HepG2 (cell line): ENCODE measurements around the gene EDN3. TPM values are rescaled to one million over a fixed set of nuclear protein-coding genes. Genes with fewer than 3 reads are reported as not detected.

ENCODE experiments used
- ATAC-seq: fragments of 200-7000 bp; cut with Tn5 transposase; 3 replicates; pipeline ENCODE4 v1.9.1; 2020; ENCODE audit warnings: mild to moderate bottlenecking, moderate library complexity
- BruUV-seq: library from RNA; stranded (reverse); fragments of 400-500 nt; replicated peaks from 2 replicates; lab custom pipeline; 2021; lab: Mats Ljungman, UMichigan
- CTCF ChIA-PET: fragments of 300-600 bp; formaldehyde crosslinking; extraction: SDS; loops from one replicate; lab custom pipeline; 2021; ENCODE audit warnings: low total read pairs, inconsistent platforms, low intra/inter-chr PET ratio; lab: Yijun Ruan, JAX
- POLR2A ChIA-PET: fragments of 350-600 bp; sonication (Branson Sonifier 250); formaldehyde crosslinking; loops from one replicate; lab custom pipeline; 2020; ENCODE audit warnings: antibody characterized with exemption, inconsistent platforms; lab: Yijun Ruan, JAX
- DNase-seq: peaks from one replicate; pipeline ENCODE4 v3.0.0-alpha.2; 2015; ENCODE audit warnings: low spot score
- FAIRE-seq: peaks from 3 replicates; lab custom pipeline; 2011; peaks lifted over from hg19 to GRCh38; lab: Jason Lieb, UNC
- H2AFZ ChIP-seq: one replicate; pipeline ENCODE4 v1.6.1; 2011; ENCODE audit warnings: low read length, inconsistent platforms
- H3K27ac ChIP-seq: fragments of 300-600 bp; 3 replicates; pipeline ENCODE4 v1.8.0; 2011; ENCODE audit warnings: mixed run types, mild to moderate bottlenecking, mixed read lengths, low read length, inconsistent platforms; ENCODE audit not compliant: insufficient read depth; ENCODE audit errors: extremely low read length
- H3K27me3 ChIP-seq, 2 experiments: fragments of 200-600 bp in 1 of 2; 2 replicates in 1 of 2; 3 replicates in 1 of 2; pipeline versions ENCODE4 v1.6.0 to v1.8.0; 2011; ENCODE audit warnings: low read length in 2 of 2, mild to moderate bottlenecking in 2 of 2, moderate library complexity in 2 of 2, inconsistent platforms in 1 of 2; ENCODE audit not compliant: insufficient read depth in 2 of 2, control insufficient read depth in 1 of 2
- H3K36me3 ChIP-seq, 2 experiments: fragments of 200-600 bp in 1 of 2; replicated peaks in 1 of 2; 2 replicates in 1 of 2; 3 replicates in 1 of 2; pipeline versions ENCODE4 v1.5.1 to v1.8.0; 2011; ENCODE audit warnings: low read length in 2 of 2, inconsistent platforms in 1 of 2; ENCODE audit not compliant: insufficient read depth in 2 of 2, control insufficient read depth in 1 of 2
- H3K4me1 ChIP-seq: 2 replicates; pipeline ENCODE4 v1.5.1; 2012; ENCODE audit warnings: low read length, inconsistent platforms; ENCODE audit not compliant: insufficient read depth
- H3K4me2 ChIP-seq: 2 replicates; pipeline ENCODE4 v1.6.0; 2011; ENCODE audit warnings: low read depth, low read length, inconsistent platforms
- H3K4me3 ChIP-seq, 3 experiments: fragments of 200-600 bp in 1 of 3; sonication (generic), shearing (Covaris generic) in 1 of 3; replicated peaks in 1 of 3; 2 replicates each; pipeline ENCODE4 v1.5.1; 2011 to 2016; ENCODE audit warnings: low read length in 3 of 3, inconsistent platforms in 2 of 3, low read depth in 2 of 3, mild to moderate bottlenecking in 2 of 3, control low read depth in 1 of 3, mixed read lengths in 1 of 3; ENCODE audit not compliant: insufficient read depth in 1 of 3
- H3K79me2 ChIP-seq: one replicate; pipeline ENCODE4 v1.6.1; 2011; ENCODE audit warnings: low read length, inconsistent platforms; ENCODE audit not compliant: insufficient read depth
- H3K9ac ChIP-seq: 2 replicates; pipeline ENCODE4 v1.6.0; 2011; ENCODE audit warnings: mild to moderate bottlenecking, low read depth, low read length, inconsistent platforms; ENCODE audit not compliant: insufficient read depth
- H3K9me3 ChIP-seq: 2 replicates; pipeline ENCODE4 v1.5.1; 2012; ENCODE audit warnings: mild to moderate bottlenecking, low read length
- H4K20me1 ChIP-seq: 2 replicates; pipeline ENCODE4 v1.6.0; 2011; ENCODE audit warnings: inconsistent platforms, mild to moderate bottlenecking, low read length, moderate library complexity; ENCODE audit not compliant: insufficient read depth
- GABPA ChIP-seq, 2 experiments: IDR thresholded peaks; 2 replicates each; pipeline ENCODE4 v1.6.1; 2011 to 2016; ENCODE audit warnings: low read depth in 2 of 2, low read length in 1 of 2, missing biosample characterization in 1 of 2, missing genetic modification characterization in 1 of 2
- HMG20A ChIP-seq: IDR thresholded peaks from 2 replicates; pipeline ENCODE4 v1.6.1; 2016; ENCODE audit warnings: borderline replicate concordance
- KDM3A ChIP-seq: IDR thresholded peaks from 2 replicates; pipeline ENCODE4 v1.6.1; 2018; ENCODE audit warnings: low read depth, missing compliant biosample characterization
- KLF9 ChIP-seq: IDR thresholded peaks from 2 replicates; pipeline ENCODE4 v1.6.1; 2016; ENCODE audit warnings: low read depth
- MIER3 ChIP-seq: IDR thresholded peaks from 2 replicates; pipeline ENCODE4 v1.6.1; 2016; ENCODE audit warnings: missing compliant biosample characterization, borderline replicate concordance
- MTF1 ChIP-seq: sonication (generic); formaldehyde crosslinking; IDR thresholded peaks from 2 replicates; pipeline ENCODE4 v1.5.0; 2020; ENCODE audit warnings: missing genetic modification reagents
- SIX1 ChIP-seq: sonication (generic); formaldehyde crosslinking; IDR thresholded peaks from 2 replicates; pipeline ENCODE4 v1.4.0; 2020; ENCODE audit warnings: missing genetic modification reagents, borderline replicate concordance
- ZFP82 ChIP-seq: sonication (generic); formaldehyde crosslinking; IDR thresholded peaks from 2 replicates; pipeline ENCODE4 v1.5.1; 2020; ENCODE audit warnings: mild to moderate bottlenecking, missing genetic modification reagents, borderline replicate concordance
- ZNF431 ChIP-seq: sonication (generic); formaldehyde crosslinking; IDR thresholded peaks from 2 replicates; pipeline ENCODE4 v1.9.0; 2022; ENCODE audit warnings: missing genetic modification reagents, low read depth, mild to moderate bottlenecking, borderline replicate concordance
- ZNF441 ChIP-seq: sonication (generic); formaldehyde crosslinking; IDR thresholded peaks from 2 replicates; pipeline ENCODE4 v1.7.0; 2021; ENCODE audit warnings: missing genetic modification reagents, borderline replicate concordance
- ZNF577 ChIP-seq: sonication (generic); formaldehyde crosslinking; IDR thresholded peaks from 2 replicates; pipeline ENCODE4 v1.4.0; 2020; ENCODE audit warnings: mild to moderate bottlenecking, low read depth, missing genetic modification reagents, borderline replicate concordance
- ZNF687 ChIP-seq: sonication (generic); formaldehyde crosslinking; IDR thresholded peaks from 2 replicates; pipeline ENCODE4 v1.5.1; 2020; ENCODE audit warnings: mild to moderate bottlenecking, missing genetic modification reagents, moderate library complexity
- WGBS: methylation state at CpG from one replicate; pipeline ENCODE4 v1.1.6; 2017; ENCODE audit warnings: low lambda C conversion rate; 5-methylcytosine and 5-hydroxymethylcytosine counted together
- in situ Hi-C: cut with HindIII; loops from 2 replicates; pipeline ENCODE4 v1.10.0; 2017; ENCODE audit warnings: low pct_unique_long_range_greater_than_20kb; ENCODE audit not compliant: extremely low pct_ligation_motif_present
- intact Hi-C: fragments of 100-400 bp; cut with micrococcal nuclease; formaldehyde crosslinking; loops from one replicate; pipeline ENCODE4 v1.10.0; 2022; ENCODE audit not compliant: unreplicated experiment
- polyA plus RNA-seq, 8 experiments: library from polyadenylated mRNA; depleted of rRNA in 3 of 8; stranded (reverse) in 7 of 8; unstranded in 1 of 8; fragments of >200 nt; fragmentation: Illumina TruSeq in 4 of 8; extraction: Trizol in 4 of 8; gene quantifications; 2 replicates each; pipeline versions ENCODE4 v1.2.1 to v1.2.3, GENCODE V29; 2011 to 2016; ENCODE audit warnings: low read depth in 4 of 8, missing spikeins in 1 of 8, mixed read lengths in 1 of 8; ENCODE audit not compliant: insufficient read depth in 1 of 8
- total RNA-seq, 5 experiments: library from RNA; depleted of rRNA; stranded (reverse); fragments of >200 nt; fragmentation: Illumina TruSeq; extraction: Trizol; gene quantifications; 2 replicates each; pipeline ENCODE4 v1.2.3, GENCODE V29; 2016; ENCODE audit warnings: low read depth in 1 of 5

Gene EDN3
- total and polyA plus RNA-seq, 2 of the 13 experiments (the other 11 are each of a cell fraction or from before 2014, with no cell fraction given) = not detected

GRCh38 chr20:59253325-59253724 is 47.1 kb upstream of the EDN3 start:
- ATAC-seq (no peak), DNase-seq (no peak), FAIRE-seq (no peak)
- no peak overlapping the region for H3K4me2 ChIP-seq
- TF ChIP-seq ZNF431 (no peak), ZNF577 (CRISPR knock-in tag) (no peak), HMG20A (no peak), ZNF441 (no peak), KDM3A (CRISPR knock-in tag) (no peak), SIX1 (no peak), ZNF687 (CRISPR knock-in tag) (no peak), GABPA (IDR thresholded peaks at IDR 0.05; ENCODE audit: low read depth, low read length) (no peak), GABPA (CRISPR knock-in tag; IDR thresholded peaks at IDR 0.05; ENCODE audit: low read depth) (no peak), ZFP82 (CRISPR knock-in tag) (no peak), KLF9 (CRISPR knock-in tag) (no peak), MTF1 (no peak), MIER3 (CRISPR knock-in tag) (no peak)
- H3K9me3 ChIP-seq = no peaks in the 10 kb centered on the region
- no peak overlapping the region for H2AFZ ChIP-seq
- no peak overlapping the region for H3K9ac ChIP-seq
- H3K79me2 ChIP-seq = no peaks in the 10 kb centered on the region
- no peaks in the 10 kb centered on the region for H3K4me1 ChIP-seq
- H3K27ac ChIP-seq = no peak overlapping the region
- intact Hi-C loops (no loop called here), in situ Hi-C loops (no loop called here)
- H3K4me3 ChIP-seq = no peak overlapping the region
- WGBS = 2% methylated on average over 6 of the region's 6 CpGs
- CTCF ChIA-PET = no interaction called here
- H3K36me3 ChIP-seq = no peaks in the 10 kb centered on the region
- peaks cover 0 to 51% of the 10 kb centered on the region in 2 experiments; a peak in 3 of 5 replicates for H3K27me3 ChIP-seq
- BruUV-seq = no TSS peak
- no peaks in the 10 kb centered on the region for H4K20me1 ChIP-seq
- POLR2A ChIA-PET = no interaction called here
